ENCODE measurements around the gene SPNS1.

SPNS1 gene

GRCh38 chr16:28982949-28983348 is 8.4 kb downstream of the SPNS1 start:
- H3K36me3 ChIP-seq (ENCODE audit: control insufficient read depth in 1 of 2, insufficient read depth in 2 of 2, low read length in 2 of 2), result peaks cover 20 to 83% of the 10 kb centered on the region in 2 donors
- no peak overlapping the region for H3K27ac ChIP-seq (ENCODE audit: low read length)
- H3K4me3 ChIP-seq (ENCODE audit: low read depth in 1 of 2, low read length in 2 of 2), result no peak overlapping the region
- peaks cover 4% of the 10 kb centered on the region in 2 donors for H3K9me3 ChIP-seq (ENCODE audit: control insufficient read depth in 1 of 2, low read length in 2 of 2)
- no peaks in the 10 kb centered on the region for H3K27me3 ChIP-seq (ENCODE audit: low read depth, low read length)
- H3K4me1 ChIP-seq (ENCODE audit: control insufficient read depth in 1 of 2, insufficient read depth in 2 of 2, low read length in 2 of 2), result no peaks in the 10 kb centered on the region

DNA sequence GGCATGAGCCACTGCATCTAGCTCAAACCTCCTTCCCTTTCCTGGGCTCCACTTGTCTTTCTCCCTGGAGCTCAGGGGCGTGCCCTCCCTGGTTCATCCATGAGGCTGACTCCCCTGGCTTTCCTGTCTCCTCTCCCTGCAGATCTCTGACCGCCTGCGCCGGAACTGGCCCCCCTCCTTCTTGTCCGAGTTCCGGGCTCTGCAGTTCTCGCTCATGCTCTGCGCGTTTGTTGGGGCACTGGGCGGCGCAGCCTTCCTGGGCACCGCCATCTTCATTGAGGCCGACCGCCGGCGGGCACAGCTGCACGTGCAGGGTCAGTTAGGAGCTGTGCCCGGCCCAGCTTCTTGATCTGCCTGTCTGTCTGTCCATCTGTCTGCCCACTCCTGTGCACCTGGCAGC is 9.1 kb downstream of the SPNS1 start:
- Histone ChIP-seq H3K4me3 (ENCODE audit: low read depth in 1 of 2, low read length in 2 of 2) (no peak overlapping the region), H3K9me3 (ENCODE audit: control insufficient read depth in 1 of 2, low read length in 2 of 2) (peaks cover 4% of the 10 kb centered on the region in 2 donors), H3K27me3 (ENCODE audit: low read depth, low read length) (no peaks in the 10 kb centered on the region), H3K36me3 (ENCODE audit: control insufficient read depth in 1 of 2, insufficient read depth in 2 of 2, low read length in 2 of 2) (peaks cover 15 to 77% of the 10 kb centered on the region in 2 donors), H3K4me1 (ENCODE audit: control insufficient read depth in 1 of 2, insufficient read depth in 2 of 2, low read length in 2 of 2) (no peaks in the 10 kb centered on the region), H3K27ac (ENCODE audit: low read length) (no peak overlapping the region)

DNA sequence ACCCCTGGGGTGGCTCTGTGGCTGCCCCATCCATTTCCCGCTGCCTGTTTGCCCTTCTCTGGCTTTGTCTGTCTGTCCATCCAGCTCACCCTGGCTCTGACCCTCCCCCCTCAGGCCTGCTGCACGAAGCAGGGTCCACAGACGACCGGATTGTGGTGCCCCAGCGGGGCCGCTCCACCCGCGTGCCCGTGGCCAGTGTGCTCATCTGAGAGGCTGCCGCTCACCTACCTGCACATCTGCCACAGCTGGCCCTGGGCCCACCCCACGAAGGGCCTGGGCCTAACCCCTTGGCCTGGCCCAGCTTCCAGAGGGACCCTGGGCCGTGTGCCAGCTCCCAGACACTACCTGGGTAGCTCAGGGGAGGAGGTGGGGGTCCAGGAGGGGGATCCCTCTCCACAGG is 9.5 kb downstream of the SPNS1 start:
- peaks cover 15 to 74% of the 10 kb centered on the region in 2 donors for H3K36me3 ChIP-seq (ENCODE audit: control insufficient read depth in 1 of 2, insufficient read depth in 2 of 2, low read length in 2 of 2)
- no peak overlapping the region for H3K4me3 ChIP-seq (ENCODE audit: low read depth in 1 of 2, low read length in 2 of 2)
- no peaks in the 10 kb centered on the region for H3K4me1 ChIP-seq (ENCODE audit: control insufficient read depth in 1 of 2, insufficient read depth in 2 of 2, low read length in 2 of 2)

DNA sequence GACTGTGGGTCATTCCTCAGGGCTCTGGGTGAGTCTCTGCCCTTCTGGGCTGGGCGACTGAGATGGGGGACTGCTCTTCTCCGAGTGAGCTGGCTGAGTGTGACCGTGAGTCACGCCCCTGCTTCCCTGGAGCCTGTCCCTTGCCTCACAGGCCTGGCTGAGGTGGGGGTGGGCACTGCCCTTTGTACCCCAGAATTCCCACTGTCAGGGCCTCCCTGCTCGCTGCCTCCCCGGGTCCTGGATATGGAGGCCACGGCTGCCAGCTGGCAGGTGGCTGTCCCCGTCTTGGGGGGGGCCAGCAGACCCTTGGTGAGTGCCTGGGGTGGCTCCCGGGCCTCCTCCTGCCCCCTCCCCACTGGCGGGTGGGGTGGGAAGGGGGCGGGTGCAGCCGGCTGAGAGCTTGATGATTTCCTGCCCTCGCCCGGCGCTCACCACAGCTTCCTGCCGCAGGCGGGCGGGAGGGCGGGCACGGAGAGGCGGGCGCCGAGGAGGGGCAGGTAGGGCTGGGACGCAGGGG is 10.1 kb downstream of the SPNS1 start, which contains the start of gene LAT:
TSS of gene LAT (plus strand) at position 434 of the 517 bp plus-strand sequence. CDS start 366 bp downstream, outside the sequence.
- Histone ChIP-seq H3K4me3 (ENCODE audit: low read depth in 1 of 2, low read length in 2 of 2) (no peak within 1 kb of the TSS), H3K36me3 (ENCODE audit: control insufficient read depth in 1 of 2, insufficient read depth in 2 of 2, low read length in 2 of 2) (peaks cover 15 to 77% of the 10 kb centered on the region in 2 donors), H3K27ac (ENCODE audit: low read length) (no peak within 1 kb of the TSS)

More for the DNA sequence above, 9.5 kb downstream of the SPNS1 start:
- Histone ChIP-seq H3K9me3 (ENCODE audit: control insufficient read depth in 1 of 2, low read length in 2 of 2) (peaks cover 4% of the 10 kb centered on the region in 2 donors), H3K27ac (ENCODE audit: low read length) (no peak overlapping the region), H3K27me3 (ENCODE audit: low read depth, low read length) (no peaks in the 10 kb centered on the region)

DNA sequence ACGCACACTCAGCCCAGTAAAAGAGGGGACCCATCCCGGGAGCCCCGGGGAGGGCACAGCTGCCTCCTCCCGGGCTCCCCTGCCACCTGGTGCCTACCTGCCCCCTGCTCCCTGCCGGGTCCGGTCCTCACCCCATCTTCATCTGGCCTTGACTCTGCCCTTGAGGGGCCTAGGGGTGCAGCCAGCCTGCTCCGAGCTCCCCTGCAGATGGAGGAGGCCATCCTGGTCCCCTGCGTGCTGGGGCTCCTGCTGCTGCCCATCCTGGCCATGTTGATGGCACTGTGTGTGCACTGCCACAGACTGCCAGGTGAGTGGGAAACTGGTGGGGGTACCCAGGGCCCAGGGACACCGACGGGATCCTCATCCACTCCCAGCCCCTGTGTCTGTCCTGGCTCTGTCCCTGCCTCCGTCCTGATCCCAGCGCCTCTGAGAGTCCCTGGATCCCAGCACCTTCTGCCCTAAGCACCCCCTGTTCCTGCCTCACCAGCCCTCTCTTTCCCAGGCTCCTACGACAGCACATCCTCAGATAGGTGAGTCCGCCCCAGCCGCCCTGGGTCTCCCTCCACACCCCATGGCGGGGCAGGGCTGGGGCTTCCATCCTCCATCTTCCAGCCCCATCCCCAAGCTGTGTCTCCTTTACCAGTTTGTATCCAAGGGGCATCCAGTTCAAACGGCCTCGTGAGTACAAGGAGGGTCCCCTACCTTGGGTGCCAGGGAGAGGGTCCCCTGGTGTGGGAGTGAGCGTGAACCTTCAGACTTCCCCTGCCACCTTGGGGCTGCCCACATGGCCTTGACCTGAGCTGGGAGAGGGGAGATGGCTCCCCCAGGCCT is 10.8 kb downstream of the SPNS1 start:
- H3K27ac ChIP-seq (ENCODE audit: low read length), result no peak overlapping the region
- H3K27me3 ChIP-seq (ENCODE audit: low read depth, low read length), result no peaks in the 10 kb centered on the region
- peaks cover 4% of the 10 kb centered on the region in 2 donors for H3K9me3 ChIP-seq (ENCODE audit: control insufficient read depth in 1 of 2, low read length in 2 of 2)
- H3K4me1 ChIP-seq (ENCODE audit: control insufficient read depth in 1 of 2, insufficient read depth in 2 of 2, low read length in 2 of 2), result no peaks in the 10 kb centered on the region
- H3K4me3 ChIP-seq (ENCODE audit: low read depth in 1 of 2, low read length in 2 of 2), result no peak overlapping the region
- H3K36me3 ChIP-seq (ENCODE audit: control insufficient read depth in 1 of 2, insufficient read depth in 2 of 2, low read length in 2 of 2), result peaks cover 15 to 78% of the 10 kb centered on the region in 2 donors

More for the DNA sequence above, 10.1 kb downstream of the SPNS1 start, which contains the start of gene LAT:
- Histone ChIP-seq H3K9me3 (ENCODE audit: control insufficient read depth in 1 of 2, low read length in 2 of 2) (peaks cover 4% of the 10 kb centered on the region in 2 donors), H3K27me3 (ENCODE audit: low read depth, low read length) (no peaks in the 10 kb centered on the region), H3K4me1 (ENCODE audit: control insufficient read depth in 1 of 2, insufficient read depth in 2 of 2, low read length in 2 of 2) (no peaks in the 10 kb centered on the region)

DNA sequence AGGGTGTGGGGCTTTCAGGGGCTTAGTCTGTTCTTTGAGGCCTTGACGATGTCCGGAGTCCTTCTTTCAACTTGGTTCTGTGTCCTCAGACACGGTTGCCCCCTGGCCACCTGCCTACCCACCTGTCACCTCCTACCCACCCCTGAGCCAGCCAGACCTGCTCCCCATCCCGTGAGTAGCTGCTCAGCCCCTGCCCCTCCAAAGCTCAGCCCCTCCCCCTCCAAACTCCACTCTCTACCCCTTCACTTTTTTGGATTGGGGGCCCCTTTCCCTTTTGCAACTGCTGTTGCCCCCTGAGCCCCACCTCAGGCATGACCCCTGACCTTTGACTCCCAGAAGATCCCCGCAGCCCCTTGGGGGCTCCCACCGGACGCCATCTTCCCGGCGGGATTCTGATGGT is 11.5 kb downstream of the SPNS1 start:
- Histone ChIP-seq H3K4me3 (ENCODE audit: low read depth in 1 of 2, low read length in 2 of 2) (no peak overlapping the region), H3K9me3 (ENCODE audit: control insufficient read depth in 1 of 2, low read length in 2 of 2) (peaks cover 4% of the 10 kb centered on the region in 2 donors), H3K4me1 (ENCODE audit: control insufficient read depth in 1 of 2, insufficient read depth in 2 of 2, low read length in 2 of 2) (no peaks in the 10 kb centered on the region), H3K27ac (ENCODE audit: low read length) (no peak overlapping the region), H3K36me3 (ENCODE audit: control insufficient read depth in 1 of 2, insufficient read depth in 2 of 2, low read length in 2 of 2) (peaks cover 11 to 74% of the 10 kb centered on the region in 2 donors), H3K27me3 (ENCODE audit: low read depth, low read length) (no peaks in the 10 kb centered on the region)

DNA sequence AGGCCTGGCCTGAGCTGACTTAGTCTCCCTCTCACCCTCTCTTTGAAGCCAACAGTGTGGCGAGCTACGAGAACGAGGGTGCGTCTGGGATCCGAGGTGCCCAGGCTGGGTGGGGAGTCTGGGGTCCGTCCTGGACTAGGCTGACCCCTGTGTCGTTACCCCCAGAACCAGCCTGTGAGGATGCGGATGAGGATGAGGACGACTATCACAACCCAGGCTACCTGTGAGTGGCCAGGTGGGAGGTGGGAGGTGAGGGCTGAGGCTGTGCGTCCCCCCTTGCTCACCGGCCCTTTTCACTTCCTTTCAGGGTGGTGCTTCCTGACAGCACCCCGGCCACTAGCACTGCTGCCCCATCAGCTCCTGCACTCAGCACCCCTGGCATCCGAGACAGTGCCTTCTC is 11.9 kb downstream of the SPNS1 start:
- Histone ChIP-seq H3K4me3 (ENCODE audit: low read depth in 1 of 2, low read length in 2 of 2) (no peak overlapping the region), H3K27ac (ENCODE audit: low read length) (no peak overlapping the region), H3K9me3 (ENCODE audit: control insufficient read depth in 1 of 2, low read length in 2 of 2) (peaks cover 2 to 4% of the 10 kb centered on the region in 2 donors), H3K27me3 (ENCODE audit: low read depth, low read length) (no peaks in the 10 kb centered on the region), H3K36me3 (ENCODE audit: control insufficient read depth in 1 of 2, insufficient read depth in 2 of 2, low read length in 2 of 2) (peaks cover 7 to 70% of the 10 kb centered on the region in 2 donors), H3K4me1 (ENCODE audit: control insufficient read depth in 1 of 2, insufficient read depth in 2 of 2, low read length in 2 of 2) (no peaks in the 10 kb centered on the region)

DNA sequence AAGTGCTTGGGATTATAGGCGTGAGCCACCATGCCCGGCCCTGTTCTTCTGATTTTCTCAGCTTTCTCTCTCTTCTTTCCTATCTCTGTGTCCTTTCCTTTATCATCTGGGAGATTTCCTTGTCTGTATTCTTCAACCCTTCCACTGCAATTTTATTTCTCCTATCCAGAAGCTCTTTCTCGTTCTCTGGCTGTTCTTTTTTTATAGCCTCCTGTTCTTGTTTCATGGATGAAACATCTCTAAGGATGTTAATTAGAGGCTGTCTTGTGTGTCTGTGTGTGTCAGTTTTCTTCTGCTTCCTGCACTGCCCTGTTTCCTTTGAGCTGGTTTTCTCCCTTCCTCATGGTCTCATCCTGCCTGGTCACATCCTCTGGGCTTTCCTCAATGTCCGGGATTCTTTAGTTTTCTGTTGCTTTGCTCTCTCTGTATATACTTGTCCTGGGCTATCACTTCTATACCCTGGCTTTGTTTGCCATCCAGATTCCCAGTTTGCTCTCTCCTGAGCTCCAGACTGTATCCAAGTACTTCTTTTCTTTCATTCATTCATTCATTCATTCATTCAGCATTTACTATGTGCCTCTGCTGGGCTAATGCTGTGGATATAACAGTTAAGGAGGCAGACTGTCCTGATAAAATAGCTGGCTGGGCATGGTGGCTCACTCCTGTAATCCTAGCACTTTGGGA is 12.7 kb downstream of the SPNS1 start:
- Histone ChIP-seq H3K4me3 (ENCODE audit: low read depth in 1 of 2, low read length in 2 of 2) (no peak overlapping the region), H3K27ac (ENCODE audit: low read length) (no peak overlapping the region), H3K9me3 (ENCODE audit: control insufficient read depth in 1 of 2, low read length in 2 of 2) (peaks cover 0 to 4% of the 10 kb centered on the region in 2 donors), H3K4me1 (ENCODE audit: control insufficient read depth in 1 of 2, insufficient read depth in 2 of 2, low read length in 2 of 2) (no peaks in the 10 kb centered on the region), H3K27me3 (ENCODE audit: low read depth, low read length) (no peaks in the 10 kb centered on the region), H3K36me3 (ENCODE audit: control insufficient read depth in 1 of 2, insufficient read depth in 2 of 2, low read length in 2 of 2) (peaks cover 0 to 62% of the 10 kb centered on the region in 2 donors)

DNA sequence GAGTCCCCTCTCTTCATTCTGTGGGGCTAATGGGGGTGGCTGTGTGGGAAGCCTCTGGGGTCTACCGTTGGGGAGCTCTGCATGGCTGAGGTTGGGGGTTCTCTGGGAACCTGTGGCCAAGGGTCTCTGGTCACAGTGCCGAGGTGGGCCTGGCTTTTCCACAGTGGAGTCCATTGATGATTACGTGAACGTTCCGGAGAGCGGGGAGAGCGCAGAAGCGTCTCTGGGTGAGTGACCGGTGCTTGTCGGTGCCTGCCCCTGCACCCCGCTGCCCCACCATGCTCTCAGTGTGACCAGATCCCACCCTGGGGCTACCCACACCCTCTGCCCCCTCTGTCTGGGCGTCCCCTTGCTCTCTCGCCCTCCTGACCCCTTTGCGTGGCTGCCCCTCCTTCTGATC is 14.8 kb downstream of the SPNS1 start:
- Histone ChIP-seq H3K27me3 (ENCODE audit: low read depth, low read length) (no peaks in the 10 kb centered on the region), H3K4me3 (ENCODE audit: low read depth in 1 of 2, low read length in 2 of 2) (no peak overlapping the region), H3K36me3 (ENCODE audit: control insufficient read depth in 1 of 2, insufficient read depth in 2 of 2, low read length in 2 of 2) (peaks cover 0 to 41% of the 10 kb centered on the region in 2 donors)

GRCh38 chr16:28990375-28991040 is 15.9 kb downstream of the SPNS1 start:
- Histone ChIP-seq H3K36me3 (ENCODE audit: control insufficient read depth in 1 of 2, insufficient read depth in 2 of 2, low read length in 2 of 2) (peaks cover 0 to 36% of the 10 kb centered on the region in 2 donors), H3K4me1 (ENCODE audit: control insufficient read depth in 1 of 2, insufficient read depth in 2 of 2, low read length in 2 of 2) (no peaks in the 10 kb centered on the region), H3K4me3 (ENCODE audit: low read depth in 1 of 2, low read length in 2 of 2) (no peak overlapping the region), H3K27me3 (ENCODE audit: low read depth, low read length) (no peaks in the 10 kb centered on the region), H3K9me3 (ENCODE audit: control insufficient read depth in 1 of 2, low read length in 2 of 2) (peaks cover 0 to 4% of the 10 kb centered on the region in 2 donors), H3K27ac (ENCODE audit: low read length) (no peak overlapping the region)

More for the DNA sequence above, 14.8 kb downstream of the SPNS1 start:
- no peaks in the 10 kb centered on the region for H3K4me1 ChIP-seq (ENCODE audit: control insufficient read depth in 1 of 2, insufficient read depth in 2 of 2, low read length in 2 of 2)
- H3K27ac ChIP-seq (ENCODE audit: low read length), result no peak overlapping the region
- peaks cover 0 to 4% of the 10 kb centered on the region in 2 donors for H3K9me3 ChIP-seq (ENCODE audit: control insufficient read depth in 1 of 2, low read length in 2 of 2)

GRCh38 chr16:28991687-28992086 is 17.1 kb downstream of the SPNS1 start:
- no peak overlapping the region for H3K4me3 ChIP-seq (ENCODE audit: low read depth in 1 of 2, low read length in 2 of 2)
- peaks cover 0 to 4% of the 10 kb centered on the region in 2 donors for H3K9me3 ChIP-seq (ENCODE audit: control insufficient read depth in 1 of 2, low read length in 2 of 2)
- no peaks in the 10 kb centered on the region for H3K4me1 ChIP-seq (ENCODE audit: control insufficient read depth in 1 of 2, insufficient read depth in 2 of 2, low read length in 2 of 2)
- peaks cover 0 to 26% of the 10 kb centered on the region in 2 donors for H3K36me3 ChIP-seq (ENCODE audit: control insufficient read depth in 1 of 2, insufficient read depth in 2 of 2, low read length in 2 of 2)
- H3K27ac ChIP-seq (ENCODE audit: low read length), result no peak overlapping the region
- no peaks in the 10 kb centered on the region for H3K27me3 ChIP-seq (ENCODE audit: low read depth, low read length)
